ENCODE results near the gene CTSH.
A peak's percentile ranks its signal among the peaks of the same experiment; 100 is the strongest.

Gene CTSH

DNA sequence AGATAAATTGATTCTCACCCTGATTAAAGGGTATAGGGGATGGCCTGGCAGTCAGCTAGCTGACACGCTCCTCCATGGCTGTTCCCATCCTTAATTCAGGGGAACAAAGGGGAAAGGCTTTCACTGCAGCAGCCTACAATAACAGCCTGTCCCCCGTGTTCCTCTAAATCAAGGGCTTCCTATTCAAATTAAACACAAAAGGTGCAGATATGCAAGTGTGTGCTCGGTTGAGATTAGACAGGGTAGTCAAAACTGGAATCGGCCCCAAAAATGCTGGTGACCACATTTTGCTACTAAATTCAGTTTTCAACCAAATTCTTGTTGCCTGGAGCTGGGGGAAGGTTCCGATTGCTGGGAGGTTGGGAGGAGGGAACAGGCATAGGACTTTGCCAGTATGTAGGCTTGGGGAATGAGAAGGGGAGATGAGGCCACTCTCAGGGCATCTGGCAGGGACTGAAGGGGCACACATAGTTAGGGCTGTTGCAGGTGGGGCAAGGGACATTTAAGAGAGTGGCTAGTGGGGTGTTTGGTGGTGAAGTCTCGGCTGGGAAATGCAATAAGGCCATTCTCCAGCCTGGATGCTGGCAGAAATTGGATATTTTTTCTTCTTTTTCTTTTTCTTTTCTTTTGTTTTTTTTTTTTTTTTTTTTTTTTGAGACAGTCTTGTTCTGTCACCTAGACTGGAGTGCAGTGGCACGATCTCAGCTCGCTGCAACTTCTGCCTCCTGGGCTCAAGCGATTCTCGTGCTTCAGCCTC lies 32.9 kb upstream of the CTSH start:
- DNase-seq (ENCODE audit: low read depth) = no peak

DNA sequence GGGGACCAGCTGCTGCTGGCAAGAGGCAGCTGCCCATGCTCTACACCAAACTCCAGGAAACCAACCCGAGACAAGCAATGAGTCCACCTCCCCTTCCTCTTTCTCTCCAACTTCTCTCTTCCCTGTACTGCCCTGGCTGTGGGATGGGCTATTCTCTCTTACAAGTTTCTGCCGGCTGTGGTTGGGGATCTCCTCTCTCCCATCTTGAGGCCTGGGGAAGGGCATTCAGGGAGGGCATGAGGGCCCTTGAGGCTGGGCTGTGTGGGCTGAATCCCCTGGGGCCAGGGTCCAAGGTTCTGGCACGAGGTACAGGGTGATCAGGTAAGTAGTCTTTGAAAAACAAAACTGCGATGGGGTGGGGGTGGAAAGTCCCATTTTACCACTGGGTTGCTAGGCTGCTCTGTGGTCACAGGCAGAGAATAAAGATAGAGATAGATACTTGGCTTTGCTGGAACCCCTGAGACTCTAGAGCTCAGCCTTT lies 32.3 kb upstream of the CTSH start:
- no peak for DNase-seq (ENCODE audit: low read depth)

DNA sequence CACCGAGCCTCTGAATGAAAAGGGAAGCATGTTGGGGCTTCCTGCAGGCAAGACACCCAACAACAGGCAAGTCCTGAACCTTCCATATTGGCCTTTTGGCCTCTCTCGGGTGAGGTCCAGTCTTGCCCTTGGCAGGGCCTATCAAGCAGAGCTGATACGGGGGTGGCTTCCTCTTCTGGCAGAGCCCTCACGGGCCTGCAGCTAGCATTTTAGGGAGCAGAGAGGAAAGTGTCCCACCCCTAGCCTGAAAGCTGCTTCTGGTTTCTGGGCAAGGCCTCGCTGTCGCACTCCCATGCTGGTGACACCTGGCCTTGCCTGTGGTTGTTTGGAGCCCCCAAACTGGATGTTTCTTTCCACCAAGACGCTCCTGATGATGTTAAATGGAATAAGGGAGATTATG lies 31.8 kb upstream of the CTSH start:
- DNase-seq (ENCODE audit: low read depth) = no peak

DNA sequence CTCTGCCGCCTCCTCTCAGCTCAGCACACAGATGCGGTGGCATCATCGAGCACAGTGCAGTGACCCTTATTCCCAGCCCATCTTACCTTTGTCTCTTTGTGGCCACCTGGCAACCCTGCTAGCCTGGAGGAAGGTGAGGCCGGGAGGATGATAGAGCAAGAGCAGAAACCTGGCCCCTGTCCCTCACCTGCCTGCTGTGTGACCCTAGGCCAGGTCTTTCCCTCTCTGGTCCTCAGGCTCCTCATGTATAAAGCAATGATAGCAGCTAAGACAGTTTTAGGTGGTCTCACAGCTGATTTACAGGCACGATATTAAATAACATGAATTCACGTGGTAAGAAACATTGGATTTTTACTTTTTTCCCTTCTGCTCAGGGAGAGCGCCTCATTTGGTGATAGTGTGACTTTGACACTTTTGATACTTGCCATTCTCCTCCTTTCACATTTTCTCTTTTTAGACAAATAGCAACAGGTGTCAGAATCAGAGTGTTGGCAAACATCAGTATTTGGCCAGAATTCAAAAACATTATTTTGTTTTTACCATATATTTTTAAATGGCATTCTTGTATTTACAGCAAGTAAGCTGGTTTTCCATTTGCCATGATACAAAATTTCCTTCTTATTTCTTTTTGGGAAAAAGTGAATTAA lies 29.5 kb upstream of the CTSH start:
- no peak for DNase-seq (ENCODE audit: low read depth)

DNA sequence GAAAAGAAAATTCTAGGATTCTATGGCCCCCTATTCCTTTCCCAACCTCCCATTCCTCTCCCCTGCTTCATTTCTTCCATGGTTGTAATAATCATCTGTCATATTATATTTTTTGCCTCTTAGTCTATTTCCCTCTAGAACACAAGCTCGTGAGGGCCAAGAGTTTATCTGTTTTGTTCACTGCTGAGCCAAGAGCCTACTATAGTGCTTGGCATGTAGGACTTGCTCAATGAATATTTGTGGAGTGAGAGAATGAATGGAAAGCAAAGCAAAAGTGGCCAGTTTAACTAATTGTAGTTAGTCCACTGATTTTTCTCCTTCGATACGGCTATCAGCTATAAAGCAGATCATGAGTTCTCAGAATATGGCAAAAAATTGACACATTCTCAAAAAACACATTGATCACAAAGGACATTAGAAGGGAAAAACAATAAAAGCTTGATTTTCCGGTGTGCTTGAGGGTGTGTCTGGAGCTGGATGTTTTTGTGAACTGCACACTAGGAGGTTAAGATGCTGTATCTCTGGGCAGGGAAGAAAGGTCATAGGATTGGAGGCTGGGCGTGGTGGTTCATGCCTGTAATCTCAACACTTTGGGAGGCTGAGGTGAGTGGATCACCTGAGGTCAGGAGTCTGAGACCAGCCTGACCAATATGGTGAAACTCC lies 25.0 kb upstream of the CTSH start:
- DNase-seq (ENCODE audit: low read depth) = peak; percentile 44

DNA sequence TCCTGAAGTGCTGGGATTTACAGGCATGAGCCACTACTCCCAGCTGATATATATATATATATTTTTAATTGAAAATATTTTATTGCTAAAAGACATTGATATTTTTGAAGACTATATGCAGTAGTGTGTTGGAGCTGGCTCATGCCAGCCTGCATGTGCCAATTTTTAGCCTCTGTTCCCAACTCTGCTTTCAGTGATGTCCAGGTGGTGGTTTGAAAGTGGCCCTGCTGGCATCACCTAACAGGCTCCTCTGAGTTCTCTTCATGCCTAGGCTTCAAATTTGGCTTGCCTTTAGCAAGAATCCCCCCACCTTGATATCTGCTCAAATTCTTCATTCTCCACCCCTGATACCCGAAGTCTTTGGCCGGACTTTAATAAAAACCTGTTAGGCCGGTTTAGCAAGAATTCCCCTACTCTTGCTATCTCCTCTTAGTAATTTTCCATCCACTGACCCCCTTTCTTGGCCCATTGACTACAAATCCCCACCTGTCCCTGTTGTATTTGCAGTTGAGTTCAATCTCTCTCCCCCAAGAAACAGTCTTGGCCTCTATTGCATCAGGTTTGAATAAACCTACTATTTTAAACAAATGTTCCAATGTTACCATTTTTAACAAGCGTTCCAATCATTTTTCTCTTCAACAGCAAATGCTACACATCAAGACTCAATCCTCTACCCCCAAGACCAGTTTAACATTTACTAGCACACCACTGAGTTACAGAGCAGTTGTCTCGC lies 23.9 kb upstream of the CTSH start:
- no peak for DNase-seq (ENCODE audit: low read depth)

DNA sequence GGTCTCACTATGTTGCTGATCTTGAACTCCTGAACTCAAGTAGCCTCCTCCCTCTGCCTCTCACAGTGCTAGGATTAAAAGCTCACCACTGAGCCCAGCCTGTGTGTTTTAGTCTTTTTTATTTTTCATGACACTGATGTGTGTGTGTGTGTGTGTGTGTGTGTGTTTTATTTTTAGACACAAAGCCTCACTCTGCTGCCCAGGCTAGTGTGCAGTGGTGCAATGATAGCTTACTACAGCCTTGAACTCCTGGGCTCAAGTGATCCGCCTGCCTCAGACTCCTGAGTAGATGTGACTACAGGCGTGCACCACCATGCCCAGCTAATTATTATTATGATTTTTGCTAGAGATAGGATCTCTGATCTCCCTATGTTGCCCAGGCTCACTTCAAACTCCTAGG lies 23.3 kb upstream of the CTSH start:
- no peak for DNase-seq (ENCODE audit: low read depth)

DNA sequence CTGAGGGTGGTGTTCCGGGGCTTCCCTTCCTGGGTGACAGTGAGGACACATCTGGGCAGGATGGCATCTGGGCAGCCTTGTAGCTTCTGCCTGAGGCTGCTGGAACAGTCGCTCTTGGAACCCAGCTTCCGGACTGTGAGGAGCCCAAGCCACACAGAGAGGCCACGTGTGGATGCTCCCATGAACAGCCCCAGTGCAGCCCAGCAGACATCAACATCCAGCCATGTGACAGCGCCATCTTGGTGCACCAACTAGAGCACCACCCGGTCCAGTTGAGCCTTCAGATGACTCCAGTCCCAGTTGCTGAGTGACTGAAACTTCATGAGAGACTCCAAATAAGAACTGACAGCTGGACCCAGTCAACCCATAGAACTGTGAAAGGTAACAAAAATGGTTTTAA lies 15.5 kb upstream of the CTSH start:
- DNase-seq (ENCODE audit: low read depth) = no peak

DNA sequence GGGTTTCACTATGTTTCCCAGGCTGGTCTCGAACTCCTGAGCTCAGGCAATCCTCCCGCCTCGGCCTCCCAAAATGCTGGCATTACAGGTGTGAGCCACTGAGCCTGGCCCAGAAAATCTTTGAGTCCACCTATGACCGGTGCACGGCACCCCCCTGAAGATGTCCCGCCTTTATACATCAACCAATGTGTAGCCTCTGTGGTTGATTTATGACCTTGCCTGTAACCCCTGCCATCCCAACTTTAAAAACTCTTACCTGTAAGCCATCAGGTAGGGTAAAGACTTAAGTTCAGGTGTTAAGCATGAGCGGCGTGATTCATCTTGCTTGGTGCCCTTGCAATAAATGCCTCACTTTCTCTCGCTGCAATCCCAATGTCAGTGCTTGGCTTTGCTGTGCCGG lies 14.5 kb upstream of the CTSH start:
- DNase-seq (ENCODE audit: low read depth) = no peak

DNA sequence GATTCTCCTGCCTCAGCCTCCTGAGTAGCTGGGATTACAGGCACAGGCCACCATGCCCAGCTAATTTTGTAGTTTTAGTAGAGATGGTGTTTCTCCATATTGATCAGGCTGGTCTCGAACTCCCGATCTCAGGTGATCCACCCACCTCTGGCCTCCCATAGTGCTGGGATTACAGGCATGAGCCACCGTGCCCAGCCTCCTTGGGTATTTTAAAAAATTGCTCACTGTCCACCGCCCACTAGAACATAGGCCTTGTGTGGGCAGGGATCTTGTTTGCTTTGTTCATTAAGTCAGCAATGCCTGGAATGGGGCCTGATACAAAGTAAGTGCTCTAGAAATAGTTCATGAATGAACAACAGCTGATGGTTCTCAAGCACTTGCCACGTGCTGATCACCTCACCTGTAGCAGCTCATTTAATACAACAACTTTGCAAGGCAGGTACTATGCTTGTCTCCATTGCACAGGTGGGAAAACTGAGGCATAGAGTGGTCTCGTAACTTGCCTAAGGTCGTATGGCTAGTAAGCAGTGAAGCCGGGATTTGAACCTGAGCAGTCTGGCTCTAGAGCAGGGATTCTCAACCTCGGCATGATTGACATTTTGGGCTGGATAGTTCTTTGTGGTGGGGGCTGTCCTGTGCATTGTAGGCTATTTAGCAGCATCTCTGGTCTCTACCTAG lies 12.7 kb upstream of the CTSH start:
- DNase-seq (ENCODE audit: low read depth) = no peak

DNA sequence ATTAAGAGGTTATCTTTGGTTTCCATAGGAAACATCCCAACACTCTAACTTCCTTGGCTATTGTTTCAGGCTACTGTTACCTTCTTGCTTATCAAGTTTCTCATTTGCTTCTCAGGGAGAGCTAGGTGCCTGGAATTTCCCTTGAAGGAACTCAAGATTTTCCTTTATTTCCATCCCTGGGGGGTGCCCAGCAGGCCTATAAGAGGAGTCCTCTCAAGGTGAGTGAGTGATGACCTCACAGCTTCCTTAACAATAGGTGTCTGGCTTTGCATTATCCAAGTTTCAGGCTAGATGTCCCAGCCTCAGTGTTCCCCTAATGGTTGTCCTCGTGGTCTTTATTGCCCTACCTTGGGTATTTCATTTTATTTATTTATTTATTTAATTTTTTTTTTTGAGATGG lies 12.1 kb upstream of the CTSH start:
- no peak for DNase-seq (ENCODE audit: low read depth)

DNA sequence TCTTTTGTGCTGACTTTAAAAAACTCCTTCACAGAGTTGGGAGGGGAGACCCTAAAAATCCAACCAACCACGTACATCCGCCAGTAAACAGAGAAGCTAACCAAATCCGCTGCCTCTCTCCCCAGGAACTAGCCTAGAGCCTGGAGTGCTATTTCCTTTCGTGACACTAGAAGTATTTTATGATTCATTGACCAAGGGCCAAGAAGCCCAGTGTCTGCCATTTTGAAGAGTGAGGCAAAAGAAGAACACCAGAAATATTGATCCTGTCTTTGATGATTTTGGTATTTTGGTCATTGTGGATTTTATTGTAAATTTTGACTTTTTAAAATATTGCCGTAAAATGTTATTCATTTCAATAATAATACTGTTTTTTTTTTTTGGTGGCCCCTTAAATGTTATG lies 10.5 kb upstream of the CTSH start:
- no peak for DNase-seq (ENCODE audit: low read depth)

DNA sequence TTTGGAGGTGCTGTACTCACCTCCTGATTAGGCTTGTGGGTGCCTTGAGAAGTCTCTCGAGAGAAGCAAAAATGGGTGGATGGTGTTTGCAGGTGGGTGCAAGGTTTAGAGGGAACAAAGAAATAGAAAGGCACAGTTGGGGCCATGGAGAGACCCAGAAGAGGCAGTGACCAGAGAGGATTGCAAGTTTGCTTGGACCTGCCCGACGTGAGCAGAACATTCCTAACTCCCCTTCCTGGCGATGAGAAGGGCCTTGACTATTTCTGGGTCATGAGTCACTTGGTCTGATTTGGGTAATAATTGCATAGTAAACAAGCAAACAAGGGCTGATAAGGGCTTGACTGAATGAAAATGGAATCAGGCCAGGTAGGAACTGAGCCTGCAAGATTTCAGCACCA lies 7.0 kb upstream of the CTSH start:
- DNase-seq (ENCODE audit: low read depth) = peak; percentile 60

DNA sequence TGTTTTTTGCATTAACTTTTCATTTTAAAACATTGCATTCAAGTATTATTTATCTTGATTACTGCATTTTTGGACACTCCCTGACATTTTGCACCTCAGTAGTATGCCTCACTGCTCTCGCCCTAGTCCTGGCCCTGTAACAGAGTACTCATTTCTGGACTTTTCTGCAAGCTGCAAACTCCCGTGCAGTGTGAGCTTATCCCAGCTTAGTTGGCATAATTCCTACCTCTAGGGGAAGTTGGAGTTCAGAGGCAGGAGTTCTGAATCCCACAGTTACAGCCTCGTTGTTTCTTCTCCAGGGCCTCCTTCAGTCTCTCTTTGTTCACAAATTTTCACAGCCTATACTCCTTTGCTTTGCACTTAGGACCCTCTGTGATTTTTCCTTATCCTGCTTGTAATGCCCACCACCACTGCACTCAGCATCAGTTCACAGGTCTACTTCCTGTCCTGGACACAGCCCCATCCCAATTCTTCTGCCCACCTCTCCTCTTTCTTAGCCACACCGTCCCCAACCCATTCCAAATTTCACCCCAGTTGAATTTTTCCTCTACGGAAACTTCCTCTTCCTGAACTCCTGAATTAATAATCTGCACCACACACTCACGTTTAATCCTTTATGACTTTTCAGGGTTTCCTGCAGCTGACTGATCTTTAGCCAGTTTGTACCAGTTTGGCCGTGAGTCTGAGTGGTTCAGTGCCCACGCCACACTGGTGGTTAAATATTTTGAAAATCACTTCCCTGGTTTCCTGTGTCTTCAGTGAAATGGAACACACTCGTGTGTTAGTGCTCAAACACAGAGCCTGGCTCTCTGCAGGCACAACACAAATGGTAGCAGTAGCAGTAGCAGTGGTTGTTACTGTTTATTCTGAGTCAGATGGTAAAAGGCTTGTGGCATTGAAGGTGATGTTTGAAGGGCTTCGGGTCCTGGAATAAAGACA lies 6.3 kb upstream of the CTSH start:
- peak; percentile 40 for DNase-seq (ENCODE audit: low read depth)

DNA sequence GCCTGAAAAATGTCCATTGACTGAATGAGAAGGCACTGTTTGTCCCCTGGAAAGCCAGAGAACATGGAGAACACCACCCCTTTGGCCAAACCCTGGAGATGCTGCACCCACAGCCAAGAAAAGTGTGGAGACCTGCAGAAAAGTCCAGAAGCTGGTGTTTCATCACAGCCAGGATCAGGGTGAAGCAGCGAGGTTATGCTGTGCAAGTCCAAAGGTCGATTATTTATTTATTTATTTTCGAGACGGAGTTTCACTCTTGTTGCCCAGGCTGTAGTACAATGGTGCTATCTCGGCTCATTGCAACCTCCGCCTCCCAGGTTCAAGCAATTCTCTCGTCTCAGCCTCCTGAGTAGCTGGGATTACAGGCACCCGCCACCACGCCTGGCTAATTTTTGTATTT lies 5.5 kb upstream of the CTSH start:
- no peak for DNase-seq (ENCODE audit: low read depth)

DNA sequence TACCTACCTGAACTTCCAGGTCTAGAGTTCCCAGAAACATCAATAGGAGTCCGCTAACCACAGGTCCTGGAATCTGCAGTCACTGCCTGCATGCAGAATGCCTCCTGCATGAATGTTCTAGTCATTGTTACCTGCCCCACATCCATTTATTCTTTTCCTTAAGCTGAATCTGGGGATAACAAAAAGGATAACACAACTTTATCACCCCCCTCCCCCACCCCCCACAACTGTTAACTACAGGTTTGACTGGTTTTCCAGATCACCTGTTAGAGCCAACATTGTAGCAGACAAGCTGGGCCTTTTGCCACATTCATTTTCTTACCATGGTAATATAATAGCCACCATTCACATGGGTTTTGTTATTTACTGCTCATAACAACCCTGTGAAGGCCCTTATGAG lies 4.6 kb upstream of the CTSH start:
- no peak for DNase-seq (ENCODE audit: low read depth)

DNA sequence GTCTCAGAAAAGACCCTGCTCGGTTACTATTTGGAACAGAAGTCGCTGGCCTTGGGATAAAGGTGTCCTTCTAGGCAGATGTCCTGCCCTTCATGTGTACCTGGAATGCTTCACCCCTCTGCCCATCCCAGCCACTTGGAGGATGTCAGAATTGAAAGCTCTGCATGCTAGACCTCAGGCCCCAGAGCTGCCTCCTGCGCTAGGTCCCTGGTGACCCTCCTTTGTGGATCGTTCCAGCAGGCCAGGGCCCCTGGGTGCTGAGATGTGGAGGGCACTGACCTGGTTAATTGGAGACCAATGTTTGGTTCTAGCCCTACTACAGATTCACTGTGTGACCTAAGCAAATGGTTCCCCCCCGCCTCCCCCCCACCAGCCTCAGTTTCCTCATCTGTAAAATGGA lies 2.7 kb upstream of the CTSH start:
- DNase-seq (ENCODE audit: low read depth) = no peak

DNA sequence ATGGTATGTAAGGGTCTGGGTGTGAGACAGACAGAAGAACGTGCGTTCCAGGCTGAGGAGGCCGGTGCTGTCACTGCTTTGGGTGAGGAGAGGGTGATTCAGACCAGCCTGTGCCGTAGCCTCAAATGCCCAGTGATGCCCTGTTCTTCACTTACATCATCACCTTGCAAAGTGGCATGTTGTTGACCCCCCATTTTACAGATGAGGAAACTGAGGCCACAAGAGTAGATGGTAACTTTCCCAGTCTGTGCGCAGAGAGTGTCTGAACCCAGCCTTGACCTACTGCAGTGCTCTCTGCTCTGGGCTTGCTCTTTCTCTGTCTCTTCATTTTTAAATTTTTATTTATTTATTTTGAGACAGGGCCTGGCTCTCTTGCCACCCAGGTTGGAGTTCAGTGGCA lies 1.6 kb upstream of the CTSH start:
- no peak for DNase-seq (ENCODE audit: low read depth)

DNA sequence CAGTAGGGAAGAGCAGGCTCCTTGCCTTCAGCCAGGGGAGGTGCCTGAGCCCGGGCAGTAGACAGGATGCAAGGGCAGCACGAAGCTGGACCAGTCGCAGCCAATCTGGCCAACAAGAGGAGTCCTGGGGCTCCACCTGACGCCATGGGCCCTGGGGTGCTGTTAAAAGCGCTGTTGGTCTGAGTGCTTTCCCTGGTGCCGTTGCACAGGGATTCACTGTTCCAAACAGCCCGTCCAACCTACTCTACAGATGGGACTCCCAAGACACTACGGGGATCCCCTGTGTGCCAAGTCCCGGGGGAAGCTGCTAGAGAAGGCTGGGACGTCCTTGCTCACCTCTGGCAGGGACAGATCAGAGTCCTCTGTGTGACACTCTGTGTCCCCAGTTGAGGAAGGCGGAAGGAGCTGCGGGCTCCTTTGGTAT lies 632 bp downstream of the CTSH start:
- DNase-seq (ENCODE audit: low read depth) = no peak

DNA sequence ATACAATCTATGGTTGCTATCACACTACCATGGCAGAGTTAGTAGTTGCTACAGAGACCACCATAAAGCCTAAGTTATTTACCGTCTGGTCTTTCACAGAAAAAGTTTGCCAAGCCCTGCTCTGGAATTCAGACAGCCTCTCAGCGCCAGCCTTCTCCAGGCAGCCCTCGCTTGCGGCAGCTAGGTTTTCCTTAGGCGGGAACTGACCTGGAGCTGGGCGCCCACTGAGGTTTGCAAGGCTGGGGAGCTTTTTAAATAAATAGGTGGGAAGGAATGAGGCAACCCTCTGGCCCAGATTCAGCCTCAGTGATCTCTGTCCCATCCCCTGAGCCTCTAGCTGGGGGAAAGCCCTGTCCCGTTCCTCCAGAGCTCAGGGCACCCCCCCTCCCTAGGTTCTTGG lies 1.2 kb downstream of the CTSH start:
- no peak for DNase-seq (ENCODE audit: low read depth)

DNA sequence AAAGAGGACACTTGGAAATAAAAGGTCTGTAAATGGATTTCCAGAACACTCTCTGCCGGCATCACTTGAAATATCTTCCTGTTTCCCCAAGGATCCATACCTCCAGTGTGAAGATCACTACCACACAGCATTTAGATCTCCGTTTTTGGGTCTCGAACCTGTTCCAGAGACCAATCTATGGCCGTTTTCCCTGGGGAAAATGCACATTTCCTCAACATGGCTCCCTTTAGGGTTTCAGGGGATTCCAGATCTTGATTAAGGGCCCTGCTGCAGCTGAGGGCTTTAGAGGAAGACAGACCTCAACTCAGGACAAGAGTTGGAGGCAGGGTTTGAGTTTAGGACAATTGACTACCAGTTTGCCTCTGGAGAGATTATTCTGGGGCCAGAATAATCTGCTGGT lies 2.1 kb downstream of the CTSH start:
- no peak for DNase-seq (ENCODE audit: low read depth)
